HepG2 (cell line): ENCODE data around the gene THOC1. TPM values are rescaled to one million over a fixed set of nuclear protein-coding genes. Genes with fewer than 3 reads are reported as not detected.

ENCODE experiments used
- ATAC-seq: fragments of 200-7000 bp; cut with Tn5 transposase; 3 replicates; pipeline ENCODE4 v1.9.1; 2020; ENCODE audit warnings: mild to moderate bottlenecking, moderate library complexity
- BruUV-seq: library from RNA; stranded (reverse); fragments of 400-500 nt; replicated peaks from 2 replicates; lab custom pipeline; 2021; lab: Mats Ljungman, UMichigan
- CTCF ChIA-PET: fragments of 300-600 bp; formaldehyde crosslinking; extraction: SDS; loops from one replicate; lab custom pipeline; 2021; ENCODE audit warnings: low total read pairs, inconsistent platforms, low intra/inter-chr PET ratio; lab: Yijun Ruan, JAX
- POLR2A ChIA-PET: fragments of 350-600 bp; sonication (Branson Sonifier 250); formaldehyde crosslinking; loops from one replicate; lab custom pipeline; 2020; ENCODE audit warnings: antibody characterized with exemption, inconsistent platforms; lab: Yijun Ruan, JAX
- DNase-seq: peaks from one replicate; pipeline ENCODE4 v3.0.0-alpha.2; 2015; ENCODE audit warnings: low spot score
- FAIRE-seq: peaks from 3 replicates; lab custom pipeline; 2011; peaks lifted over from hg19 to GRCh38; lab: Jason Lieb, UNC
- H2AFZ ChIP-seq: one replicate; pipeline ENCODE4 v1.6.1; 2011; ENCODE audit warnings: low read length, inconsistent platforms
- H3K27ac ChIP-seq: fragments of 300-600 bp; 3 replicates; pipeline ENCODE4 v1.8.0; 2011; ENCODE audit warnings: mixed run types, mild to moderate bottlenecking, mixed read lengths, low read length, inconsistent platforms; ENCODE audit not compliant: insufficient read depth; ENCODE audit errors: extremely low read length
- H3K27me3 ChIP-seq, 2 experiments: fragments of 200-600 bp in 1 of 2; 2 replicates in 1 of 2; 3 replicates in 1 of 2; pipeline versions ENCODE4 v1.6.0 to v1.8.0; 2011; ENCODE audit warnings: low read length in 2 of 2, mild to moderate bottlenecking in 2 of 2, moderate library complexity in 2 of 2, inconsistent platforms in 1 of 2; ENCODE audit not compliant: insufficient read depth in 2 of 2, control insufficient read depth in 1 of 2
- H3K36me3 ChIP-seq, 2 experiments: fragments of 200-600 bp in 1 of 2; replicated peaks in 1 of 2; 2 replicates in 1 of 2; 3 replicates in 1 of 2; pipeline versions ENCODE4 v1.5.1 to v1.8.0; 2011; ENCODE audit warnings: low read length in 2 of 2, inconsistent platforms in 1 of 2; ENCODE audit not compliant: insufficient read depth in 2 of 2, control insufficient read depth in 1 of 2
- H3K4me1 ChIP-seq: 2 replicates; pipeline ENCODE4 v1.5.1; 2012; ENCODE audit warnings: low read length, inconsistent platforms; ENCODE audit not compliant: insufficient read depth
- H3K4me2 ChIP-seq: 2 replicates; pipeline ENCODE4 v1.6.0; 2011; ENCODE audit warnings: low read depth, low read length, inconsistent platforms
- H3K4me3 ChIP-seq, 3 experiments: fragments of 200-600 bp in 1 of 3; sonication (generic), shearing (Covaris generic) in 1 of 3; replicated peaks in 1 of 3; 2 replicates each; pipeline ENCODE4 v1.5.1; 2011 to 2016; ENCODE audit warnings: low read length in 3 of 3, inconsistent platforms in 2 of 3, low read depth in 2 of 3, mild to moderate bottlenecking in 2 of 3, control low read depth in 1 of 3, mixed read lengths in 1 of 3; ENCODE audit not compliant: insufficient read depth in 1 of 3
- H3K79me2 ChIP-seq: one replicate; pipeline ENCODE4 v1.6.1; 2011; ENCODE audit warnings: low read length, inconsistent platforms; ENCODE audit not compliant: insufficient read depth
- H3K9ac ChIP-seq: 2 replicates; pipeline ENCODE4 v1.6.0; 2011; ENCODE audit warnings: mild to moderate bottlenecking, low read depth, low read length, inconsistent platforms; ENCODE audit not compliant: insufficient read depth
- H3K9me3 ChIP-seq: 2 replicates; pipeline ENCODE4 v1.5.1; 2012; ENCODE audit warnings: mild to moderate bottlenecking, low read length
- H4K20me1 ChIP-seq: 2 replicates; pipeline ENCODE4 v1.6.0; 2011; ENCODE audit warnings: inconsistent platforms, mild to moderate bottlenecking, low read length, moderate library complexity; ENCODE audit not compliant: insufficient read depth
- BRD4 ChIP-seq: sonication (generic); formaldehyde crosslinking; IDR thresholded peaks from 2 replicates; pipeline ENCODE4 v1.4.0; 2020; ENCODE audit warnings: missing genetic modification reagents
- DZIP1 ChIP-seq: sonication (generic); formaldehyde crosslinking; IDR thresholded peaks from 2 replicates; pipeline ENCODE4 v1.5.0; 2020; ENCODE audit warnings: mild to moderate bottlenecking, missing genetic modification reagents
- PREB ChIP-seq: sonication (generic); formaldehyde crosslinking; IDR thresholded peaks from 2 replicates; pipeline ENCODE4 v1.4.0; 2020; ENCODE audit warnings: missing genetic modification reagents
- SPEN ChIP-seq: sonication (generic); formaldehyde crosslinking; IDR thresholded peaks from 2 replicates; pipeline ENCODE4 v1.5.1; 2020; ENCODE audit warnings: low read depth, mild to moderate bottlenecking, missing genetic modification reagents
- ZNF138 ChIP-seq: sonication (generic); formaldehyde crosslinking; IDR thresholded peaks from 2 replicates; pipeline ENCODE4 v1.5.0; 2020; ENCODE audit warnings: mild to moderate bottlenecking, low read depth, missing genetic modification reagents
- ZSCAN22 ChIP-seq: sonication (generic); formaldehyde crosslinking; IDR thresholded peaks from 2 replicates; pipeline ENCODE4 v1.4.0; 2020; ENCODE audit warnings: mild to moderate bottlenecking, missing genetic modification reagents
- WGBS: methylation state at CpG from one replicate; pipeline ENCODE4 v1.1.6; 2017; ENCODE audit warnings: low lambda C conversion rate; 5-methylcytosine and 5-hydroxymethylcytosine counted together
- in situ Hi-C: cut with HindIII; loops from 2 replicates; pipeline ENCODE4 v1.10.0; 2017; ENCODE audit warnings: low pct_unique_long_range_greater_than_20kb; ENCODE audit not compliant: extremely low pct_ligation_motif_present
- intact Hi-C: fragments of 100-400 bp; cut with micrococcal nuclease; formaldehyde crosslinking; loops from one replicate; pipeline ENCODE4 v1.10.0; 2022; ENCODE audit not compliant: unreplicated experiment
- polyA plus RNA-seq, 8 experiments: library from polyadenylated mRNA; depleted of rRNA in 3 of 8; stranded (reverse) in 7 of 8; unstranded in 1 of 8; fragments of >200 nt; fragmentation: Illumina TruSeq in 4 of 8; extraction: Trizol in 4 of 8; gene quantifications; 2 replicates each; pipeline versions ENCODE4 v1.2.1 to v1.2.3, GENCODE V29; 2011 to 2016; ENCODE audit warnings: low read depth in 4 of 8, missing spikeins in 1 of 8, mixed read lengths in 1 of 8; ENCODE audit not compliant: insufficient read depth in 1 of 8
- total RNA-seq, 5 experiments: library from RNA; depleted of rRNA; stranded (reverse); fragments of >200 nt; fragmentation: Illumina TruSeq; extraction: Trizol; gene quantifications; 2 replicates each; pipeline ENCODE4 v1.2.3, GENCODE V29; 2016; ENCODE audit warnings: low read depth in 1 of 5
- TF ChIP-seq, protein P1 (sequence below): sonication (generic); formaldehyde crosslinking; IDR thresholded peaks from 2 replicates; pipeline ENCODE4 v1.4.0; 2020; ENCODE audit warnings: mild to moderate bottlenecking, missing genetic modification reagents
- TF ChIP-seq, protein P2 (sequence below): sonication (generic); formaldehyde crosslinking; IDR thresholded peaks from 2 replicates; pipeline ENCODE4 v1.8.1; 2023; ENCODE audit warnings: mild to moderate bottlenecking, missing genetic modification reagents, borderline replicate concordance

THOC1 gene
- total and polyA plus RNA-seq, 2 of the 13 experiments (the other 11 are each of a cell fraction or from before 2014, with no cell fraction given) = 40.6 to 56.7 TPM

DNA sequence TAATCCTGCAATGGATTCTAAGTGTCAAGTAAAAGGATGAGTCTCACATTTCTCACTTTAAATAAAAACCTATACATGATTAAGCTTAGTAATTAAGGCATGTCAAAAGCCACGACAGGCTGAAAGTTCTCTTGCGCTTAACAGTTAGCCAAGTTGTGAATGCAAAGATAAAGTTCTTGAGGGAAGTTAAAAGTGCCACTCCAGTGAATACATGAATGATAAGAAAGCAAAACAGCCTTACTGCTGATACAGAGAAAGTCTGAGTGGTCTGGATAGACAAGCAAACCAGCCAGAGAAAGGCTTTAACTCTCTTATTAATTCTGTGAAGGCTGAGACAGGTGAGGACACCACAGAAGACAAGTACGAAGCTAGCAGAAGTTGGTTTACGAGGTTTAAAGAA is 12.7 kb downstream of the THOC1 start (continued):
- TF ChIP-seq, protein P1, sequence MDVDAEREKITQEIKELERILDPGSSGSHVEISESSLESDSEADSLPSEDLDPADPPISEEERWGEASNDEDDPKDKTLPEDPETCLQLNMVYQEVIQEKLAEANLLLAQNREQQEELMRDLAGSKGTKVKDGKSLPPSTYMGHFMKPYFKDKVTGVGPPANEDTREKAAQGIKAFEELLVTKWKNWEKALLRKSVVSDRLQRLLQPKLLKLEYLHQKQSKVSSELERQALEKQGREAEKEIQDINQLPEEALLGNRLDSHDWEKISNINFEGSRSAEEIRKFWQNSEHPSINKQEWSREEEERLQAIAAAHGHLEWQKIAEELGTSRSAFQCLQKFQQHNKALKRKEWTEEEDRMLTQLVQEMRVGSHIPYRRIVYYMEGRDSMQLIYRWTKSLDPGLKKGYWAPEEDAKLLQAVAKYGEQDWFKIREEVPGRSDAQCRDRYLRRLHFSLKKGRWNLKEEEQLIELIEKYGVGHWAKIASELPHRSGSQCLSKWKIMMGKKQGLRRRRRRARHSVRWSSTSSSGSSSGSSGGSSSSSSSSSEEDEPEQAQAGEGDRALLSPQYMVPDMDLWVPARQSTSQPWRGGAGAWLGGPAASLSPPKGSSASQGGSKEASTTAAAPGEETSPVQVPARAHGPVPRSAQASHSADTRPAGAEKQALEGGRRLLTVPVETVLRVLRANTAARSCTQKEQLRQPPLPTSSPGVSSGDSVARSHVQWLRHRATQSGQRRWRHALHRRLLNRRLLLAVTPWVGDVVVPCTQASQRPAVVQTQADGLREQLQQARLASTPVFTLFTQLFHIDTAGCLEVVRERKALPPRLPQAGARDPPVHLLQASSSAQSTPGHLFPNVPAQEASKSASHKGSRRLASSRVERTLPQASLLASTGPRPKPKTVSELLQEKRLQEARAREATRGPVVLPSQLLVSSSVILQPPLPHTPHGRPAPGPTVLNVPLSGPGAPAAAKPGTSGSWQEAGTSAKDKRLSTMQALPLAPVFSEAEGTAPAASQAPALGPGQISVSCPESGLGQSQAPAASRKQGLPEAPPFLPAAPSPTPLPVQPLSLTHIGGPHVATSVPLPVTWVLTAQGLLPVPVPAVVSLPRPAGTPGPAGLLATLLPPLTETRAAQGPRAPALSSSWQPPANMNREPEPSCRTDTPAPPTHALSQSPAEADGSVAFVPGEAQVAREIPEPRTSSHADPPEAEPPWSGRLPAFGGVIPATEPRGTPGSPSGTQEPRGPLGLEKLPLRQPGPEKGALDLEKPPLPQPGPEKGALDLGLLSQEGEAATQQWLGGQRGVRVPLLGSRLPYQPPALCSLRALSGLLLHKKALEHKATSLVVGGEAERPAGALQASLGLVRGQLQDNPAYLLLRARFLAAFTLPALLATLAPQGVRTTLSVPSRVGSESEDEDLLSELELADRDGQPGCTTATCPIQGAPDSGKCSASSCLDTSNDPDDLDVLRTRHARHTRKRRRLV (CRISPR knock-in tag) = no peak
- TF ChIP-seq ZNF138 (CRISPR knock-in tag) = no peak
- no peak for TF ChIP-seq SPEN (CRISPR knock-in tag)

GRCh38 chr18:253121-253520 is 14.7 kb downstream of the THOC1 start:
- DNase-seq (no peak), ATAC-seq (no peak), FAIRE-seq (no peak)
- ChIA-PET CTCF (no interaction called here), POLR2A (no interaction called here)
- H3K27ac ChIP-seq = no peak overlapping the region
- no peaks in the 10 kb centered on the region for H3K27me3 ChIP-seq
- intact Hi-C loops = no loop called here
- no peaks in the 10 kb centered on the region for H3K9me3 ChIP-seq
- in situ Hi-C loops = no loop called here
- H4K20me1 ChIP-seq = no peaks in the 10 kb centered on the region; the same call in 1 of the 2 replicates
- WGBS = 97% methylated on average over 1 of the region's 1 CpG
- TF ChIP-seq DZIP1 (CRISPR knock-in tag) (no peak), BRD4 (no peak), ZSCAN22 (no peak), PREB (CRISPR knock-in tag) (no peak)
- TF ChIP-seq, protein P2, sequence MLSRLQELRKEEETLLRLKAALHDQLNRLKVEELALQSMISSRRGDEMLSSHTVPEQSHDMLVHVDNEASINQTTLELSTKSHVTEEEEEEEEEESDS = no peak
- H3K36me3 ChIP-seq = peaks cover 17 to 78% of the 10 kb centered on the region in 2 experiments
- BruUV-seq = no TSS peak
- no peaks in the 10 kb centered on the region for H3K79me2 ChIP-seq
- H3K4me3 ChIP-seq = no peak overlapping the region
- H3K4me1 ChIP-seq = no peaks in the 10 kb centered on the region
- H3K4me2 ChIP-seq = no peak overlapping the region
- no peak overlapping the region for H2AFZ ChIP-seq
- no peak overlapping the region for H3K9ac ChIP-seq
